ENCODE measurements around the gene COL20A1.

GRCh38 chr20:63285636-63286615 lies 7.1 kb upstream of the COL20A1 start:
- TF ChIP-seq POLR2A (IDR thresholded peaks at IDR 0.05; ENCODE audit: low read length), result no peak
- no peak for TF ChIP-seq EP300 (IDR thresholded peaks at IDR 0.05)

All from A549 (cell line).